H1 (cell line): ENCODE results near the gene VDR. TPM values are rescaled to one million over a fixed set of nuclear protein-coding genes. Genes with fewer than 3 reads are reported as not detected.

Experiments
- CTCF ChIA-PET: fragments of 300-600 bp; sonication (Branson Sonifier 250); formaldehyde crosslinking; loops from one replicate; lab custom pipeline; 2021; ENCODE audit not compliant: partially characterized antibody; lab: Charles Lee
- POLR2A ChIA-PET: fragments of 300-600 bp; sonication (Branson Sonifier 250); formaldehyde crosslinking; loops from one replicate; lab custom pipeline; 2021; ENCODE audit warnings: inconsistent platforms; ENCODE audit not compliant: partially characterized antibody; lab: Charles Lee
- DNase-seq, 2 experiments: peaks; one replicate each; pipeline versions ENCODE4 v3.0.0 to v3.0.0-alpha.2; 2010 to 2022; ENCODE audit warnings: low spot score in 2 of 2, low read depth in 1 of 2, mixed read lengths in 1 of 2
- FAIRE-seq: peaks from 2 replicates; lab custom pipeline; 2011; peaks lifted over from hg19 to GRCh38; lab: Jason Lieb, UNC
- H2AFZ ChIP-seq: 2 replicates; pipeline ENCODE4 v1.8.1; 2012; ENCODE audit warnings: low read length, inconsistent platforms
- H2AK5ac ChIP-seq: 2 replicates; pipeline ENCODE4 v1.6.1; 2013; ENCODE audit warnings: low read depth, low read length
- H2BK120ac ChIP-seq: replicated peaks from 2 replicates; pipeline ENCODE3; 2013; ENCODE audit warnings: low read depth, low read length, inconsistent platforms
- H2BK12ac ChIP-seq: 2 replicates; pipeline ENCODE4 v1.6.1; 2013; ENCODE audit warnings: low read depth, low read length
- H2BK15ac ChIP-seq: 2 replicates; pipeline ENCODE4 v1.6.1; 2013; ENCODE audit warnings: low read length
- H2BK20ac ChIP-seq: 2 replicates; pipeline ENCODE4 v1.6.1; 2013; ENCODE audit warnings: low read length
- H2BK5ac ChIP-seq: 2 replicates; pipeline ENCODE4 v1.6.1; 2013; ENCODE audit warnings: low read depth, low read length
- H3K14ac ChIP-seq: 2 replicates; pipeline ENCODE4 v1.6.1; 2013; ENCODE audit warnings: inconsistent platforms; ENCODE audit not compliant: insufficient read length
- H3K18ac ChIP-seq: 2 replicates; pipeline ENCODE4 v1.6.1; 2013; ENCODE audit warnings: low read length; ENCODE audit errors: extremely low read depth
- H3K23ac ChIP-seq: 2 replicates; pipeline ENCODE4 v1.6.1; 2013; ENCODE audit warnings: inconsistent platforms; ENCODE audit not compliant: insufficient read length
- H3K23me2 ChIP-seq: 2 replicates; pipeline ENCODE4 v1.6.1; 2013; ENCODE audit warnings: low read depth, low read length
- H3K27ac ChIP-seq: 2 replicates; pipeline ENCODE4 v1.6.1; 2011; ENCODE audit warnings: low read depth, low read length, inconsistent platforms
- H3K27me3 ChIP-seq, 4 experiments: replicated peaks in 1 of 4; 1 replicate in 1 of 4; 2 replicates in 3 of 4; pipeline versions ENCODE4 v1.6.1 to v1.8.1; 2011 to 2013; ENCODE audit warnings: low read length in 3 of 4, mild to moderate bottlenecking in 3 of 4, inconsistent platforms in 2 of 4, mixed read lengths in 2 of 4, moderate library complexity in 1 of 4; ENCODE audit not compliant: control insufficient read depth in 3 of 4, insufficient read depth in 3 of 4; ENCODE audit errors: extremely low read depth in 1 of 4
- H3K36me3 ChIP-seq, 4 experiments: 2 replicates each; pipeline versions ENCODE4 v1.6.1 to v1.8.1; 2011 to 2013; ENCODE audit warnings: mild to moderate bottlenecking in 4 of 4, low read length in 3 of 4, moderate library complexity in 2 of 4, control low read depth in 1 of 4, inconsistent platforms in 1 of 4; ENCODE audit not compliant: insufficient read depth in 4 of 4, control insufficient read depth in 2 of 4
- H3K4ac ChIP-seq: replicated peaks from 2 replicates; pipeline ENCODE3; 2013; ENCODE audit warnings: low read length, low read depth, mixed read lengths, inconsistent platforms; ENCODE audit not compliant: insufficient read length
- H3K4me1 ChIP-seq, 4 experiments: replicated peaks in 1 of 4; 1 replicate in 1 of 4; 2 replicates in 3 of 4; pipeline versions ENCODE4 v1.6.1 to v1.8.1; 2011 to 2013; ENCODE audit warnings: low read length in 3 of 4, inconsistent platforms in 2 of 4, mixed read lengths in 1 of 4; ENCODE audit not compliant: insufficient read depth in 4 of 4, control insufficient read depth in 3 of 4
- H3K4me2 ChIP-seq, 2 experiments: 2 replicates each; pipeline versions ENCODE4 v1.6.1 to v1.8.1; 2011 to 2013; ENCODE audit warnings: low read depth in 2 of 2, low read length in 2 of 2, control low read depth in 1 of 2, inconsistent platforms in 1 of 2, mild to moderate bottlenecking in 1 of 2; ENCODE audit not compliant: insufficient read depth in 1 of 2
- H3K4me3 ChIP-seq, 4 experiments: fragments of 200-600, 300-600 bp in 1 of 4; sonication (generic), shearing (Covaris generic), sonication (Bioruptor Twin) in 1 of 4; 2 replicates each; pipeline versions ENCODE4 v1.5.1 to v1.8.1; 2011 to 2016; ENCODE audit warnings: low read length in 4 of 4, low read depth in 3 of 4, control low read depth in 2 of 4, inconsistent platforms in 2 of 4, mild to moderate bottlenecking in 2 of 4, mixed read lengths in 1 of 4, moderate library complexity in 1 of 4; ENCODE audit not compliant: insufficient read depth in 2 of 4; ENCODE audit errors: extremely low read depth in 1 of 4
- H3K56ac ChIP-seq: replicated peaks from 2 replicates; pipeline ENCODE3; 2013; ENCODE audit warnings: low read depth, mild to moderate bottlenecking, mixed read lengths, low read length, inconsistent platforms; ENCODE audit not compliant: insufficient read length
- H3K79me1 ChIP-seq: 2 replicates; pipeline ENCODE4 v1.6.1; 2013; ENCODE audit warnings: low read depth, low read length, control low read depth
- H3K79me2 ChIP-seq, 2 experiments: 2 replicates each; pipeline versions ENCODE4 v1.6.1 to v1.8.1; 2012 to 2013; ENCODE audit warnings: low read length in 2 of 2, mild to moderate bottlenecking in 2 of 2, inconsistent platforms in 1 of 2; ENCODE audit not compliant: insufficient read depth in 2 of 2, control insufficient read depth in 1 of 2
- H3K9ac ChIP-seq, 4 experiments: replicated peaks in 1 of 4; 1 replicate in 1 of 4; 2 replicates in 3 of 4; pipeline versions ENCODE4 v1.6.1 to v1.8.1; 2011 to 2013; ENCODE audit warnings: low read depth in 3 of 4, low read length in 3 of 4, control low read depth in 2 of 4, mild to moderate bottlenecking in 2 of 4, moderate library complexity in 2 of 4, inconsistent platforms in 1 of 4; ENCODE audit errors: extremely low read depth in 1 of 4
- H3K9me3 ChIP-seq, 2 experiments: 2 replicates each; pipeline versions ENCODE4 v1.6.1 to v1.8.1; 2012 to 2013; ENCODE audit warnings: mild to moderate bottlenecking in 2 of 2, moderate library complexity in 2 of 2, control low read depth in 1 of 2, inconsistent platforms in 1 of 2, low read depth in 1 of 2, low read length in 1 of 2, mixed read lengths in 1 of 2; ENCODE audit not compliant: insufficient read depth in 2 of 2
- H4K20me1 ChIP-seq, 2 experiments: replicated peaks in 1 of 2; 2 replicates each; pipeline versions ENCODE3 to v1.8.1; 2011 to 2013; ENCODE audit warnings: inconsistent platforms in 2 of 2, low read length in 2 of 2, mild to moderate bottlenecking in 1 of 2; ENCODE audit not compliant: insufficient read depth in 2 of 2, control insufficient read depth in 1 of 2
- H4K5ac ChIP-seq: 2 replicates; pipeline ENCODE4 v1.6.1; 2013; ENCODE audit warnings: low read length, low read depth, mixed read lengths, inconsistent platforms; ENCODE audit not compliant: insufficient read length
- H4K8ac ChIP-seq: 2 replicates; pipeline ENCODE4 v1.8.0; 2013; ENCODE audit warnings: mild to moderate bottlenecking, moderate library complexity, low read length, inconsistent platforms; ENCODE audit not compliant: insufficient read depth; ENCODE audit errors: extremely low read depth
- H4K91ac ChIP-seq: replicated peaks from 2 replicates; pipeline ENCODE3; 2013; ENCODE audit warnings: low read length, mixed read lengths, inconsistent platforms; ENCODE audit not compliant: insufficient read length
- BRCA1 ChIP-seq: IDR thresholded peaks from 2 replicates; pipeline ENCODE4 v1.6.1; 2012; ENCODE audit warnings: low read depth, low read length, improper control_type of control experiment
- CREB1 ChIP-seq: IDR thresholded peaks from 2 replicates; pipeline ENCODE4 v1.6.1; 2012; ENCODE audit warnings: inconsistent platforms
- GTF2F1 ChIP-seq: IDR thresholded peaks from 2 replicates; pipeline ENCODE4 v1.6.1; 2012; ENCODE audit warnings: low read depth, low read length, improper control_type of control experiment, borderline replicate concordance
- HDAC2 ChIP-seq, 2 experiments: fragments of 300-600 bp in 1 of 2; sonication (generic) in 1 of 2; IDR thresholded peaks; 2 replicates each; pipeline ENCODE4 v1.6.1; 2011 to 2012; ENCODE audit warnings: low read depth in 2 of 2, low read length in 2 of 2, mild to moderate bottlenecking in 2 of 2, moderate library complexity in 2 of 2, borderline replicate concordance in 1 of 2, inconsistent platforms in 1 of 2
- KDM4A ChIP-seq: IDR thresholded peaks from one replicate; pipeline ENCODE4 v1.7.1; 2012; ENCODE audit warnings: low read depth, mild to moderate bottlenecking, moderate library complexity, low read length, inconsistent platforms; ENCODE audit not compliant: severe bottlenecking
- MAX ChIP-seq: IDR thresholded peaks from 2 replicates; pipeline ENCODE4 v1.6.1; 2012; ENCODE audit warnings: inconsistent platforms
- SAP30 ChIP-seq: fragments of 300-600 bp; sonication (generic); IDR thresholded peaks from 2 replicates; pipeline ENCODE4 v1.7.1; 2012; ENCODE audit warnings: low read length, moderate library complexity, mild to moderate bottlenecking, inconsistent platforms; ENCODE audit not compliant: insufficient read depth, insufficient replicate concordance
- SP4 ChIP-seq: IDR thresholded peaks from 2 replicates; pipeline ENCODE4 v1.6.1; 2012; ENCODE audit warnings: low read length, inconsistent platforms
- TCF12 ChIP-seq: IDR thresholded peaks from 2 replicates; pipeline ENCODE4 v1.6.1; 2011; ENCODE audit warnings: low read depth, mild to moderate bottlenecking, low read length
- ZNF274 ChIP-seq: IDR thresholded peaks from 2 replicates; pipeline ENCODE4 v1.7.0; 2012; ENCODE audit warnings: low read length, borderline replicate concordance; ENCODE audit errors: extremely low read depth
- WGBS, 2 experiments: shearing (Covaris generic) in 1 of 2; methylation state at CpG; one replicate each; pipeline versions ENCODE4 v1.1.6 to v1.1.7; 2013 to 2015; ENCODE audit warnings: low lambda C conversion rate in 2 of 2, mixed read lengths in 2 of 2, inconsistent platforms in 1 of 2, low coverage in 1 of 2, missing lambda C conversion rate in 1 of 2; ENCODE audit not compliant: insufficient replicate concordance in 2 of 2, insufficient coverage in 1 of 2, insufficient read length in 1 of 2; ENCODE audit errors: extremely low coverage in 1 of 2, missing lambda C conversion rate in 1 of 2; 5-methylcytosine and 5-hydroxymethylcytosine counted together
- polyA plus RNA-seq, 7 experiments: library from polyadenylated mRNA; depleted of rRNA in 3 of 7; stranded (reverse) in 5 of 7; unstranded in 2 of 7; fragments of >200 nt in 5 of 7; fragments of 200-250 nt in 2 of 7; gene quantifications; 1 replicate in 5 of 7; 2 replicates in 1 of 7; 4 replicates in 1 of 7; pipeline versions ENCODE4 v1.2.1 to v1.2.3, GENCODE V29; 2011 to 2013; ENCODE audit warnings: missing spikeins in 2 of 7, mixed read lengths in 2 of 7
- total RNA-seq: library from RNA; stranded (reverse); fragmentation: NEBNext Ultra II Directional; extraction: Animal tissue kit (Norgen Biotek cat#: 25700); gene quantifications from 2 replicates; pipeline ENCODE4 v1.2.1, GENCODE V29; 2021

VDR gene
- total and polyA plus RNA-seq, 2 of the 8 experiments (the other 6 are each of a cell fraction or from before 2014, with no cell fraction given): 0.44 to 0.65 TPM

DNA sequence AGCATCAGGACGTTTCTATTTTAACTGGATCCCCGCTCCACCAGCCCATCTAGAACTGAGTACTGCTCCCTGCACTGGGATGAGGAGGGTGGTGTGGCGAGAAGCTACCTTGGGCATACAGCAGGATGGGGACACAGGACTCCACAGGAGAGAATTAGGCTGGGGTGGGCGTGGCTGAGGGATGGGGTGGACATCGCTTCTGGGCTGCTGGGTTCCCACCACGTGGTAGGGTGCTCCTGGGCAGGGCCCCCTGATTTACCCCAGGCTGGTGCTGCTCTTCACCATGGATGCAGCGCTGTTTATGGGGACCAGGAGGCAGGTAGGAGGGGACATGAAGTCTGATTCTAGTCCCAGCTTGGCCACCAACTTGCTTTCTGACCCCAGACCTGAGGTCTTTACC lies 41.9 kb downstream of the VDR start:
- no peak overlapping the region for H2BK15ac ChIP-seq
- no peak overlapping the region for H2BK5ac ChIP-seq
- no peak overlapping the region for H4K5ac ChIP-seq
- CTCF ChIA-PET: interaction anchor here (0.9 to 3.2 kb wide), 8 partner anchors 9 to 295 kb away, joined by 3 to 8 read pairs (median 4); partner anchors contain the start of genes ASB8, RPAP3 and VDR
- no peaks in the 10 kb centered on the region for H3K36me3 ChIP-seq
- H4K8ac ChIP-seq: no peak overlapping the region
- no peak overlapping the region for H3K14ac ChIP-seq
- POLR2A ChIA-PET: interaction anchor here (1.2 kb wide), 1 partner anchor 83 kb away, joined by 4 read pairs; no protein-coding TSS in a partner anchor
- H3K4me3 ChIP-seq: no peak overlapping the region
- no peak overlapping the region for H3K27ac ChIP-seq
- H4K91ac ChIP-seq: no peak overlapping the region
- H2AFZ ChIP-seq: no peak overlapping the region
- no peaks in the 10 kb centered on the region for H3K4me1 ChIP-seq
- H3K9ac ChIP-seq: no peak overlapping the region
- H3K23me2 ChIP-seq: no peaks in the 10 kb centered on the region
- H3K79me2 ChIP-seq: no peaks in the 10 kb centered on the region
- TF ChIP-seq CREB1: no peak
- no peak for TF ChIP-seq SP4
- no peak for TF ChIP-seq MAX
- no peak for TF ChIP-seq ZNF274
- TF ChIP-seq GTF2F1: no peak
- TF ChIP-seq BRCA1: no peak
- TF ChIP-seq TCF12: no peak
- no peak for TF ChIP-seq SAP30
- no peak for TF ChIP-seq HDAC2 (IDR thresholded peaks at IDR 0.05; ENCODE audit: borderline replicate concordance in 1 of 2, low read depth in 2 of 2, low read length in 2 of 2)
- no peak for TF ChIP-seq KDM4A
- TF ChIP-seq, all 59 proteins: peak for 0
- H2BK120ac ChIP-seq: no peak overlapping the region
- H3K18ac ChIP-seq: no peak overlapping the region
- FAIRE-seq (no peak), DNase-seq (no peak)
- no peak overlapping the region for H3K23ac ChIP-seq
- WGBS, 2 experiments: 90% methylated on average over 7 of the region's 7 CpGs; no CpG with 5 or more reads in 1 of the 2 experiments
- H3K4ac ChIP-seq: no peak overlapping the region
- no peak overlapping the region for H2BK12ac ChIP-seq
- no peaks in the 10 kb centered on the region for H3K79me1 ChIP-seq
- no peaks in the 10 kb centered on the region for H3K9me3 ChIP-seq
- H3K4me2 ChIP-seq: no peak overlapping the region
- H3K27me3 ChIP-seq: no peaks in the 10 kb centered on the region
- H4K20me1 ChIP-seq: no peaks in the 10 kb centered on the region
- no peak overlapping the region for H3K56ac ChIP-seq
- no peak overlapping the region for H2AK5ac ChIP-seq
- no peak overlapping the region for H2BK20ac ChIP-seq
